Fibroblast of mammary gland (primary cell): ENCODE results near the gene GRAMD4.

Experiments used
- DNase-seq: peaks from one replicate; pipeline ENCODE4 v3.0.0-alpha.2; 2010; ENCODE audit warnings: low read depth
- H3K4me3 ChIP-seq: 2 replicates; pipeline ENCODE4 v1.5.1; 2011; ENCODE audit warnings: low read depth, mild to moderate bottlenecking, low read length, moderate library complexity; ENCODE audit not compliant: control insufficient read depth
- CTCF ChIP-seq: conservative IDR thresholded peaks from 2 replicates; pipeline ENCODE4 v1.5.1; 2011; ENCODE audit warnings: low read depth, low read length, inconsistent platforms; ENCODE audit not compliant: control insufficient read depth, insufficient read depth

The GRAMD4 gene

GRCh38 chr22:46688949-46689348 is 68.8 kb downstream of the GRAMD4 start:
- no peak overlapping the region for H3K4me3 ChIP-seq
- DNase-seq = no peak
- TF ChIP-seq CTCF = no peak

GRCh38 chr22:46690146-46690545 is 70.0 kb downstream of the GRAMD4 start:
- DNase-seq = no peak
- no peak overlapping the region for H3K4me3 ChIP-seq
- no peak for TF ChIP-seq CTCF

GRCh38 chr22:46691571-46691970 is 71.4 kb downstream of the GRAMD4 start:
- TF ChIP-seq CTCF = no peak
- no peak for DNase-seq
- H3K4me3 ChIP-seq = no peak overlapping the region

GRCh38 chr22:46693634-46694415 is 73.6 kb downstream of the GRAMD4 start:
- no peak overlapping the region for H3K4me3 ChIP-seq
- TF ChIP-seq CTCF = no peak
- no peak for DNase-seq

GRCh38 chr22:46694416-46695170 is 74.4 kb downstream of the GRAMD4 start:
- TF ChIP-seq CTCF = no peak
- no peak overlapping the region for H3K4me3 ChIP-seq
- no peak for DNase-seq

GRCh38 chr22:46695346-46696228 is 75.4 kb downstream of the GRAMD4 start:
- no peak overlapping the region for H3K4me3 ChIP-seq
- DNase-seq = no peak
- no peak for TF ChIP-seq CTCF
